HG02938 (cell line): ENCODE measurements around the gene PAQR5.

Experiments used
- ATAC-seq: cut with Tn5 transposase; IDR thresholded peaks from one replicate; pipeline ENCODE4 v1.9.1; 2021; ENCODE audit warnings: mild to moderate bottlenecking, moderate library complexity; ENCODE audit not compliant: unreplicated experiment

Gene PAQR5

GRCh38 chr15:69456208-69457166 lies 157.8 kb downstream of the PAQR5 start:
- ATAC-seq: no peak
